ENCODE measurements around the gene NUDC. TPM values are rescaled to one million over a fixed set of nuclear protein-coding genes. Genes with fewer than 3 reads are reported as not detected.
"Not testable (repeated sequence)": the region's sequence is repeated elsewhere in the genome, so short reads cannot be mapped to it uniquely, and the experiment has no call there.

Gene NUDC
- total RNA-seq, 1 donor from 2014 or later, result 56.1 TPM

- not testable (repeated sequence) for DNase-seq (ENCODE audit: low spot score)
Observed at GRCh38 chr1:26989403-26990109, 68.0 kb downstream of the NUDC start.

DNA sequence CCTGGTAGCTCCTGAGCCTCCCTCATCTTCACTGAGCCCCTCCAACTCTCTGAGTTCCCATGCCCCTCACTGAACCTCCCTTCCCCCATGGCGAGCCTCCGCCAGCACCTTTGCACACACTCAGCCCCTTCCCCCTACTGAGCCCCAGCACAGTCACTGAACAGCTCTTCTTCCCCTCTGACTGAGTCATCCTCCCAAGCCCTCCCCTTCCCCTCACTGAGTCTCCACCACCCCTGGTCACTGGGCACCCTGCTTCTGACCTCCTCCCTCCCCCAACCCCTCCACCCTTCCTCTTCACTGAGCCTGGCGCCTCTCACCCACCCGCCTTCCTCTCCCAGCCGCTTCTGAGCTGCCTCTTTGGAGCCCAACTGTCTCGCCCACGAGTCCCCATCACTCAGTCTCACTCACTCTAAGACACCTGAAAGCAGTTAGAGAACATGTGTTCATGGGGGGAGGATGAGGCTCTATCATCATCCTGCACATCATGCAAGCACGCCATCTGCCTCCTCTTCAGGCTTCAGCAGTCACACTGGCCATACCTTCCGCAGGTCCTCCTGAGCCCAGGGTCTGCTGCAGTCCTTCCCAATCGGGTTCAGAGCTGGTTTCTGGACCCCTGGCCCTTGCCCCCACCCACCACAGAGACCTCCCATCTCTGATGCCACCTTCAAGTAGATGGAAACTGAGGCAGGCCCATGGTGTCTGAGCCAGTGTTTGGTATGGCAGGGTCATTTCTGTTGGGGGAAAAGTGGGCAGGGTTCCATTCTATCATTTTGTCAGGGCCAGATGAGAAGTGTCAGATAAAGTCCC, 70.0 kb downstream of the NUDC start:
- no peak for DNase-seq (ENCODE audit: low spot score)

DNA sequence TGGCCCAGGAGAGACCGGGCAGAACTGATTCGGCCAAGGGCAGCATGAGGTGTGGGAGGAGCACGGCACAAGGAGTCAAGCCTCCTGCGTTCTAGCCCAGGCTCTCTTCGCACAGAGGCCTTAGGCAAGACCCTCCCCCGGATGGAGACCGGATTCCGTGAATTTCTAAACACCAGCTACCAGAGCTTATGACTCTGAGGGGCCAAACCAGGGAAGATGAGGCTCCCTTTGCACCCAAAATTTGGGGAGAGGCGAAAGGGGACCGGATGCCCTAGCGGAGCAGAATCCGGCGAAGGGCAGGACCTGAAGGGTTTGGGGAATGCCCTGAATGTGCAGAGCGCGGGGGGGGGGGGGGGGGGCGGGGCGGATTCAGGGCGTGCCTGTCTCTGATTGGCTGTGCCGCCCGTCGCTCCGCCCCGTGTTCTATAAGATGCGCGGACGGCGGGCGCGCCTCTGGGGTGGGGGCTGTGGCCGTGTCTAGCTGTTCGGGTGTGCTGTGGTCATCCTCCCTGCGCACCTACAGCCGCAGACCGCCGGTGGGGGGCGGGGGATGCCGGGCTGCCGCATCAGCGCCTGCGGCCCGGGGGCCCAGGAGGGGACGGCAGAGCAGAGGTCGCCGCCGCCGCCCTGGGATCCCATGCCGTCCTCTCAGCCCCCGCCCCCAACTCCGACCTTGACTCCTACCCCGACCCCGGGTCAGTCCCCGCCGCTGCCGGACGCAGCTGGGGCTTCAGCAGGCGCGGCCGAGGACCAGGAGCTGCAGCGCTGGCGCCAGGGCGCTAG, 71.9 kb downstream of the NUDC start, which contains the start of gene TRNP1:
Gene TRNP1, plus strand, starts transcription at position 456 of the 783 bp plus-strand sequence. Its CDS starts 95 bp downstream, at position 551.
- DNase-seq (ENCODE audit: low spot score), result peak; percentile 85

DNA sequence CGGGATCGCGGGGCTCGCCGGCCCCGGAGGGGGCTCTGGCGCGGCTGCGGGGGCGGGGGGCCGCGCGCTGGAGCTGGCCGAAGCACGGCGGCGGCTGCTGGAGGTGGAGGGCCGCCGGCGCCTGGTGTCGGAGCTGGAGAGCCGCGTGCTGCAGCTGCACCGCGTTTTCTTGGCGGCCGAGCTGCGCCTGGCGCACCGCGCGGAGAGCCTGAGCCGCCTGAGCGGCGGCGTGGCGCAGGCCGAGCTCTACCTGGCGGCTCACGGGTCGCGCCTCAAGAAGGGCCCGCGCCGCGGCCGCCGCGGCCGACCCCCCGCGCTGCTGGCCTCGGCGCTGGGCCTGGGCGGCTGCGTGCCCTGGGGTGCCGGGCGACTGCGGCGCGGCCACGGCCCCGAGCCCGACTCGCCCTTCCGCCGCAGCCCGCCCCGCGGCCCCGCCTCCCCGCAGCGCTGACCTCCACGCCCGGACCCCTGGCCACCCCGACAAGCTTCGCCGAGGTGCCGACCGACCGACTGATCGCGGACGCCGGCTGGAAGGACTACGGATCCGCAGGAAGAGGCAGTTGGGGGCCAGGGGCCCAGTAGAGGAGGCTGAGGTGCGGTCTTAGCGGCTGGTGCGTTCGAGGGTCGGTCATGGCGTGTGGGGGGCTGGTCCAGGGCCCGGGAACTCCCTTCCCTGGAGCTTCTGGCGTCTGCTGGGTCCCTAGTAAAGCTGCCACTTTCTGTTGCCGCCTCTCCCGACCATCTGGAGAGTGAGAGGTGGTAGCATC, 72.7 kb downstream of the NUDC start:
- no peak for DNase-seq (ENCODE audit: low spot score)

DNA sequence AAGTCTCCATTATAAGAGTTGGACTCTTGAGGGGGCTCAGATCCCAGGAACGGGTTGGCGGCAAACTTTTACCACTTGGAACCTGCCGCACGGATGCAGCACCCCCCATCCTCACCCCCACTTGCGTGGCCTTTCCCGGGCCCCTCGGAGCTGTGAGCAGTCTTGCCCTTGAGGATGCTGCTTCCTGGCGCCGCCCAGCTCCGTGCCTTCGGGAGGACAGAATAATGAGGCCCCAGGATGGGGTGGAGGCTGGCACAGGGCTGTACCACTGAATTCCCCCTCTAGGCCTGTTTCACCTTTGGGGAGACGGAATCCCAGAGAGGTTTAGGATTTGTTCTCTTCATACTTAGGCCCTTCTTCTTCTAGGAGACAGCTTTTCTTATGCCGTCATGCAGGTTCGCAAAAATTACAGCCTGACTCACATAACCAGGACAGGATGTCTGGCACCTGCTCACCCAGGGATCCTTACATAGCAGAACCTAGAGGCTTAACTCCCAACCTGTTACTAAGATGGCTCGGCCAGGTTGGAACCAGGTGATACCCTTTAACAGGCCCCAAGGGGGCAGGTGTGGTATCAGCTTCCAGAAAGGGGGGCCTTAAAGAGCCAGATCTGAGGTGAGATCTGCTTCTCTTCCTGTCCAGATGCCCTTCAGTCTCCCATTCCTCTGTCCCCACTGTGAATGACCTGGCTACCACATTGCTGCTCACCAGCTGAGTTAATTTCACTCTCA, 73.4 kb downstream of the NUDC start:
- DNase-seq (ENCODE audit: low spot score), result no peak

- DNase-seq (ENCODE audit: low spot score), result no peak
Observed at GRCh38 chr1:26996024-26996423, 74.5 kb downstream of the NUDC start.

Other genes starting within 250 kb of the NUDC start
- gene ARID1A, start 225.7 kb upstream of the NUDC start, total RNA-seq, result 119 TPM
- 17.0 TPM for gene PIGV, start 133.8 kb upstream of the NUDC start, total RNA-seq
- gene ZDHHC18, start 95.1 kb upstream of the NUDC start, total RNA-seq, result 21.0 TPM
- gene SFN, start 58.6 kb upstream of the NUDC start, total RNA-seq, result 93.7 TPM
- 47.3 TPM for gene GPN2, start 31.5 kb upstream of the NUDC start, total RNA-seq
- 9.0 TPM for gene GPATCH3, start 21.3 kb upstream of the NUDC start, total RNA-seq
- gene NR0B2, start 7.8 kb upstream of the NUDC start, total RNA-seq, result not detected
- 15.7 TPM for gene KDF1, start 38.7 kb downstream of the NUDC start, total RNA-seq
- 46.6 TPM for gene TRNP1, start 71.9 kb downstream of the NUDC start, total RNA-seq
- 10.2 TPM for gene TENT5B, start 91.1 kb downstream of the NUDC start, total RNA-seq
- 79.4 TPM for gene SLC9A1, start 233.4 kb downstream of the NUDC start, total RNA-seq